ENCODE data around the gene PRKCB.

PRKCB gene

DNA sequence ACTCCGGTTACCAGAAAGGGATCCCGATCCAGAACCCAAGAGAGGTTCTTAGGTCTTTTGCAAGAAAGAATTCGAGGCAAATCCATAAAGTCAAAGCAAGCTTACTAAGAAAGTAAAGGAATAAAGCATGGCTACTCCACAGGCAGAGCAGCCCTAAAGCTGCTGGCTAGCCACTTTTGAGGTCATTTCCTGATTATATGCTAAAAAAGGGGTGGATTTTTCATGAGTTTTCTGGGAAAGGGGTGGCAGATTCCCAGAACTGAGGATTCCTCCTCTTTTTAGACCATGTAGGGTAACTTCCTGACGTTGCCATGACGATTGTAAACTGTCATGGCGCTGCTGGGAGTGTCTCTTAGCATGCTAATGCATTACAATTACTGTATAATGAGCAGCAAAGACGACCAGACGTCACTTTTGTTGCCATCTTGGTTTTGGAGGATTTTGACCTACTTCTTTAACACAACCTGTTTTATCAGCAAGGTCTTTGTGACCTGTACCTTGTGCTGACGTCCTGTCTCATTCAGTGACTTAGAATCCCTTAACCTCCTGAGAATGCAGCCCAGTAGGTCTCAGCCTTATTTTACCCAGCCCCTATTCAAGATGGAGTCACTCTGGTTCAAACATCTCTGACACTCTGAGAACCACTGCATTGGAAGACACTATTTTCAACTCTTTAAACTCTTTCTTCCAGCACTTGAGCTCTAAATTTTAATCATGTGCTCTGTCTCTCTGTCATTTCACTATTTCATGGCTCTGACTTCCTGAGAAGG, 216.7 kb downstream of the PRKCB start:
- DNase-seq, result no peak

DNA sequence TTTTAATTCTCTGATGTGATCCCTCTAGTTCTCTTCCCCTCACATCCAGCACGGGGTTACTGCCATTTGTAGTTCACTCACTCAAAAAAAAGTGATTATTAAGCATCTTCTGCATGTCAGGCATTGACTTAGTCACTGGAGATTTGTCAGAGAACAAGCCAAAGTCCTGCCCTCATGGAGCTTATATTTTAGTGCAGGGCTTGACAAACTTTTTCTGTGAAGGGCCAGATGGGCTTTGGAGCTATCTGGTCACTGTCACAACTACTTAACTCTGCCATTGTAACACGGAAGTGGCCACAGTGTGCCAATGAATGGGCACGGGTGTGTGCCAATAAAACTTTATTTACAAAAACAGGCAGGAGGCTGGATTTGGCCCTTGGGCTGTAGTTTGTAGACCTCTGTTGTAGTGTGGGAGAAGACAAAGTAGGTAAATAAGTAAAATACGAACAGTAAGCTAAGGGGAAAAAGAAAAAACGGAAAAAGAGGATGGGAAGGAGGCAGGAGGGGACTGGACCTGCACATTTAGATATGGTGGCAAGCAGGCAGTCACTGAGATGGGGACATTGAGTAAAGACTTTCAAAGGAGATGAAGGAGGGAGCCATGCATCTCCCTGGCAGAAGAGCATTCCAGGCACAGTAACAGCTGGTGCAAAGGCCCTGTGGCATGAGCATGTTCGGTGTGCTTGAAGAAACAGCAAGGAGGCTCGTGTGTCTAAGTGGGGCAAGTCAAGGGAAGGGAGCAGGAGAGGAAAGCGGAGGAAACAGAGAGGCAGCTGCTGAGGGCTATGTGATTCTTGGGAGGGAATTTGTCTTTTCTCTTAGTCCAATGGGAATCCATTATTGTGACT, 217.5 kb downstream of the PRKCB start:
- DNase-seq, result no peak

DNA sequence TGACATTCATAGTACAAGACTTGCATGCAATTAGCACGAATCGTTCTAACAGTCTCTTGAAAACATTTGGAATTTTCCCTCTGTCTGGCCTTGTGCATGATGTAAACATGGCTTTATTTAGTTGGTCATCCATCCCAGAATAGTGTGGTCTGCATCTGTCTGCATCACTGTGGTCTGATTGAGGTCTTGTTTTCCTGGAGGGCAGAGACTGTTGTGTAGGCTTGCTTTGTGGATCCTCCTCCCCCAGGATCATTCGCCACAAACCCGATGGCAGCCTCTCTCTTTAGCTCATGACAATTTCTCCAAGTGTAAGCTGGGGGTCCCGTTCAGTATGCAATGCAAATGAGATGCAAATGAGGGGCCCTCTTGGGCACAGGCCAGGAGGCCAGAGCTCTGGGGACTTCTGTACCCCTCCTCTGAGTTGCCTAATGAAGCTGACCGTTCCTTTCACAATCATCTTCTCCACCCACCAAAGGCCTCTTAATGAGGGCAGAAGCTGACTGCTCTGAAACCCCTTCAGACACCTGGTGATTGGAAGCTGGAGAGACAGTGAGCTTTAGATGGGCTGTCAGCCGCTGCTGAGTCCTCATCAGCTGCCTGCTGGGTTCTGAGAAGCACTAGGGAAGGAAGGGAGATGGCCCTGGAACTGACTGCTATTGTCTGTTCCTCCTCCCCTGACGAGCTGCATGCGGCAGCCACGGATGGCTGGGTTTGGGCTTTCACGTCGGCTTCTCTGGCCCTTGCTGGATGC, 219.1 kb downstream of the PRKCB start:
- no peak for DNase-seq

DNA sequence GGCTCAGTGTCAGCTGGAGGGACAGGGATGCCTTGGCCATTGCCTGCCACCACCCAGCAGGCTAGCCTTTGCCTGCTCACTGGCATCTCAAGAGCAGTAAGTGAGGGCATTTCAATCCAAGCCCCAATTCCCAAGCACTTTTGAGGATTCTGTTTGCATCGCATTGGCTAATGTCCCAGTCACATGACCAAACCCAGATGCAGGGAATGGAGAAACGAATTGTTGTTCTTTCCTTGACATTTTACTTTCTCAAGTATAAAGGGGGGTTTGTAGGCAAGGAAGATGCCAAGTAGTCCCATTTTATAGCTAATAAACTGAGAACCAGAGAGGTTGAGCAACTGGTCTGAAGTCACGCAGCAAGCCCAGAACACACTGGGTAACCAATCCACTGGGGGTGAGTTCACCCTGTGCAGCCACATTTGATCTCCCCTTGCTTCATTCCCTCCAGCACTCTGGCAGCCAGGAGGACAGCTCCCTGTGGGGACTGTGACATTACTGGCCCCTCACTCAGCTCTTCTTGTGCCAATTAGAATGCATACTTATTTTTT, 226.6 kb downstream of the PRKCB start:
- no peak for DNase-seq

DNA sequence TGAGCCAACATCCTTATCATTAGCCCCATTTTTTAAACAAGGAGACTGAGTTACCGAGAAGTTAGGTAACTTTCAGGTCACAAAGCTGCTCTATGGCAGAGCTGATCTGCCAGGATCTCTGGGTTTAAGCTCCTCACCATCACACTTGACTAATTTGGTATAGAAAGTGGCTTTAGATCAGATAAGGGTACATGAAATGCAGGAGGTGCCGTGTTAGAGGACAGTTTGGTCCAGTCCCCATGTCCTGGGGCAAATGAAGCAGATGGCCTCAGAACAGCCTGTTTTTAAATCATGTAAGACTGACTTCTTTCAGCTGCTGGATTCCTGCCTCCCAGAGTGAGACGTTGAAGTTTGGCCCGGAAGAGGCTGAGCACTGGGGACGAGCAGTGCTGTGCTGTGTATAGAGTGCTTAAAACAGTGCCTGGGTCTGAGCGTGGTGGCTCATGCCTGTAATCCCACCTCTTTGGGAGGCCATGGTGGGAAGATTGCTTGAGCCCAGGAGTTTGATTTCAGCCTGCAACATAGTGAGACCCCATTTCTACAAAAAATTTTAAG, 233.3 kb downstream of the PRKCB start:
- no peak for DNase-seq

DNA sequence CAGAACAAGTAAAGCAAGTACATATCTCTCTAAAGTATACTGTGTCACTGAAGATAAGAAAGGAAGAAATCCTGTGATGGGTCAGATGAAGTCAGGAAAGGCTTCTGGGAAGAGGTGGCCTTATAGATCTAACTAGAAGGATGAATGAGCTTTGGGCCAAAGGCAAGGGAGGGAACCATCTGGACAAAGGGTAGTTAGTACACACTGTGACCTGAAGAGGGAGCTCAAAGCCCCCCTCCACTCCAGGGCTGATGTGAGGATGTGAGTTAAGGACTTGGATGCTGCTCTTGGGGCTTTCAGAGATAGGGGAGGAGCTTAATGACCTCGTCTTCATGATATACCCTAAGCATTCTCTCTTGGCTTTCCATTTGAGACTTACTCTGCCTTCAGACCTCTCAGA, 235.1 kb downstream of the PRKCB start:
- DNase-seq, result peak; percentile 26 to 30

DNA sequence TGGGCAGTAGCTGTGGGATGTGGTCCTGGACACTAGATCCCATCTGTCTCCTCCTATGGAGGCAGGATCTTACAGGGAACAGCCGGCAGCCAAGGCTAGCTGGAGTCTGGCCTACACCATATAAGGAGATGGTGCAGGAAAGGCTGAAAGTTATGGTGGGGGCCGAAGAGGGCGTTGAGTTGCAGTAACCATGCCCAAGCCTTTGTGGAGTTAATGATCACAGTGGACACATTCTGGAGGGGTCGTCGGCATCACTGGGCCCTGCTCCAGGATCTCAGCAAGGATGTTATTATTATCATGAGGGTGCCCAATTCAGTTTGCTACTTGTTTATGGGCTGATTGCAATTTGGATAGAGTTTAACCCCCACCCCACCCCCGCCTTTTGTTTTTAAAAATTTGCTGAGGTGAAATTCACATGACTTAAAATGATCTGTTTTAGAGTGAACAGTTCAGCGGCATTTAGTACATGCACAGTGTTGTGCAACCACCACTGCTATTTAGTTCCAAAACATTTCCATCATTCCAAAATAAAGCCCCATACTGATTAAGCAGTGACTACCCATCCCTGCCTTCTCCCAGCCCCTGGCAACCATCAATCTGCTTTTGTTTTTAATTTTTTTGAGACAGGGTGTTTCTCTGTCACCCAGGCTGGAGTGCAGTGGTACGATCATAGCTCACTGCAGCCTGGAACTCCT, 236.0 kb downstream of the PRKCB start:
- DNase-seq, result no peak

DNA sequence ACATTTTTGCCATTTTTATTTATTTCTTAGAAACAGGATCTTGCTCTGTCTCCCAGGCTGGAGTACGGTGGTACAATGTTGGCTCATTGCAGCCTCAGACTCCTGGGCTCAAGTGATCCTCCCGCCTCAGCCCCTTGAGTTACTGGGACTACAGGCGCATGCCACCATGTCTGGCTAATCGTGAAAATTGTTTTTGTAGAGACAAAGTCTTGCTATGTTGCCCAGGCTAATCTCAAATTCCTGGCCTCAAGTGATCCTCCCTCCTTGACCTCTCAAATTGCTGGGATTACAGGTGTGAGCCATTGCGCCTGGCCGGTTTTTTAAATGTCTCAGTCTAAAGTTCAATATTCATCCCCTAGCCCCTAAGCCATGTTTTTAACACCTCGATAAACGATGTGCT, 237.5 kb downstream of the PRKCB start:
- DNase-seq, result no peak

DNA sequence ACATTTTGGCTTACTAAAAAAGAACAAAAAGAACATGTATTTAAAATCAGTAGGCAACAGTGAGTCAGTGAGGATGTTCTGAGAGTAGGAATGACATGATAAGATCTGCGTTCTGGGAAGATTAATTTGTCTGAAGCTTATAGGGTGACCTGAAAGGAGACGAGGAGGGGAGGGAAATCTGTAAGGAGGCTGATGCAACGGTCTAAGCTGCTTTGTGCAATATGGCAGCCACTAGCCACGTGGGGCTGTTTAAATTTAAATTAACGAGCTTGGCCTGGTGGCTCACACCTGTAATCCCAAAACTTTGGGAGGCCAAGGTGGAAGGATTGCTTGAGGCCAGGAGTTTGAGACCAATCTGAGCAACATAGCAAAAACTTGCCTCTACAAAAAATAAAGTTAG, 238.8 kb downstream of the PRKCB start:
- no peak for DNase-seq

DNA sequence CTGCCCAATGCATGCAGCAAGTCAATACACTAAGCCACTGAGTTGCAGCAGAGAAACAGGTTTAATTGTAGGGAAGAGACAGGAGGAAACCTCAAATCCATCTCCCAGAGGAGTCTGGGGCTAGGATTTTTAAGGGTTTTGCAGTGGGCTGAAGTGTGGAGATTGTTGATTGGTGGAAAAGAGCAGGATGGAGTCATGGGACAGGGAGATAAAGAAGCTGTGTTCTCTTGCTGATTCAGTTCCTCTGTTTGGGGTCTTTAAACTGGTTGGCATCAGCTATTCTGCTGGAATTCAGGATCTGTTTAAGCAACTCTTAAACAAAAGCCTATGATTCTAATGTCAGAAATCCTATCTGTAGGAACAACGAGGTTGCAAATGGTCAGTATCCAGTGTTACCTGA, 239.5 kb downstream of the PRKCB start:
- DNase-seq, result no peak

DNA sequence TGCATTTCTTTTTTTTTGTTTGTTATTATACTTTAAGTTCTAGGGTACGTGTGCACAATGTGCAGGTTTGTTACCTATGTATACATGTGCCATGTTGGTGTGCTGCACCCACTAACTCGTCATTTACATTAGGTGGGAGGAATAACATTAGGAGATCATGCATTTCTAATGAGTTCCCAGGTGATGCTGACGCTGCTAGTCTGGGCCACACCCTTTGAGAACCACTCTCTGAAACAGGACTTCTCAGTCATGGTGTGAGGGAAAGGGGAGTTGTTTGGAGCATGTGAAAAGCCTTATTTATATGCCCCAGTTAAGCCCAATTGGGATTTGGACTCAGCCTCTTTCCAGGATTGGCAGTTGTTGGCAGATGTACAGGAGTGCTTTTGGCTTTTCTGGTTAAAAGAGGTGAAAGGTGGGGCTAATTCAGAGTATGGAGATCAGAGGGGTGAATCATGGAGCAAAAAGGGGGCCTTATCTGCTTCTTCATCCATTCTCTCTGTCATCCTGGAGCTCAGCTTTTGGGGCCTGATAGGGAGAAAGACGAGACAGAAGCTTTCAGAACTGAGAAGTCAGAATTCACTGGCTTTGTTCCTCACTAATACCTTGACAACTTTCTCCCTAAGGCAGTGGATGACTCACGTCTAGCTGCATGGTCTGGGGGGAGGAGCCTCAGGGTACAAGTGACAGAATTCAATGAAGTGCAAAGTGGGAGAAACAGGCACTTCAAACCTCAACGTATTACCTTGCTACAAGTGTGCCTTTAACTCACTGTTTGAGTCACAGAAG, 240.3 kb downstream of the PRKCB start:
- peak in 1 of 2 donors; percentile 22 for DNase-seq

DNA sequence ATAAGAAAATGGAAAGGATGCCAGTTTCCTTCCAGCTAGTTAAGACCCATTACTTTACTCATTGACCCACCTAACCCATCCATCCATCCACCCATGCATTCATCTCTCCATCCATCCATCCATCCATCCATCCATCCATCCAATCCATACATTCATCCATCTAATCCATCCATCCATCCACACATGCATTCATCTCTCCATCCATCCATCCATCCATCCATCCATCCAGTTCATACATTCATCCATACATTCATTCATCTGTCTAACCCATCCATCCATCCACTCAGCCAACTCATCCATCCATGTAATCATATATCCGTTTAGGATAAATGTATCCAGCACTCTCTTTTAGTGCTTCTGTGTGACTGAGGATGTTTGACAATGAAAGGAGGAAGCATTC, 241.5 kb downstream of the PRKCB start:
- no peak for DNase-seq

DNA sequence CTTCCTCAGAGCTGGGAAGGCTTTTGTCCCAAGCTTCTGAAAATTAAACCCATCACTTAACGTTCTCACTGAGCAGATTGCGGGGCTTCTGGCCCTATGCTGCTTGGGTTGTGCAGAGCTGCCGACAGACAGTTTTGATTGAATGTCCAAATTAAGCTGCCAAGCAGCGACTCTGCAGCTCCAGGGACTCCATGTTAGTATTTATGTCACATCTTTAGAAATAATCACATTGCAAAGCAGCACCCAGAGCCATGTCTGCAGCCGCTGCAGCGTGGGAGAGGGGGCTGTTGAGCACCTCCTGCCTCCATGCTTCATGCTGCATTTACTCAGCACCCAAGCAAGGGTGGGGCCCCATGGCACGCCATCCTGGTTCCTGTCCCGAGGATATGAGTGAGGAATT, 242.2 kb downstream of the PRKCB start:
- no peak for DNase-seq

DNA sequence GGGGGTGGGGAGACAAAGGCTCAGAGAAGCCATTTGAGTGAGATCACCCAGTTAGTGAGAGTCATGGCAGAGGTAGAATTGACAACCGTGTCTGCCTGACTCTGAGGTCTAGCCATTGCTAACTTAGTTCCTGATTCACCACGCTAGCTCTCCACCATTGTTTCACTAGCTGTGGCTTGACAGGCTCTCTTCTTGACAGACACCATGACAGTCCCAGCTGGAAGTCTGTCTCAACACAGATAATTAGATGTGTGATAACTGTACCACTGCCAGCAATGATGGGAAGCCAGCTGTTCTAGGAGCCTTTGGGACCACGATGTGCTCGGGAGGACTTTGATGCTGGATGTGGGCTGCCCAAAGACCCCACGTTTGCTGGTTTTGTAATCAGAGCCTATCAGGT, 249.9 kb downstream of the PRKCB start:
- no peak for DNase-seq

DNA sequence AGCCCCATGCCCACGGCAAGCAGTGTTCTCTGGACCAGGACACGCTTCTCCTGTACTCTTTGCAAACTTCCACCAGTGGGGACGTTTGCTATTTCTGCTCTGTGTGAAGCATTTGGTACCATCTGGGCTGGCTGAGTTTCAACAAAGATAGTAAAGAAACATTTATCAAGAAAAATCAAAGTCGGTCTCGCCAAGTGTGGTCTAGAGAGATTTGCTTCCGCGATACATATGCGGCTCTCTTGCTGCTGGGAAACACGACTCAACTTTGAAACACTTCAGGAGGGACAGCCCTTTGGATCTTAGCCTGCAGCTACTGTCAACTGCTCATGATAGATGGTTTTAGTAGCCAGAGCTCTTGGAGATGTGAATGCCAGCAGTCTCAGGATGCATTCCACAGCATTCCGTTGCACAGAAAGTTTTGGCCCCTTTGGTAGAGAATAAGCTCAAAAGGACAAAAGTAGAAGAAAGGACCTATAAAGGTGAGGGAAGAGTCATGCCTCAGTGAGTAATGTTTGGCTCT, 252.2 kb downstream of the PRKCB start:
- DNase-seq, result no peak

DNA sequence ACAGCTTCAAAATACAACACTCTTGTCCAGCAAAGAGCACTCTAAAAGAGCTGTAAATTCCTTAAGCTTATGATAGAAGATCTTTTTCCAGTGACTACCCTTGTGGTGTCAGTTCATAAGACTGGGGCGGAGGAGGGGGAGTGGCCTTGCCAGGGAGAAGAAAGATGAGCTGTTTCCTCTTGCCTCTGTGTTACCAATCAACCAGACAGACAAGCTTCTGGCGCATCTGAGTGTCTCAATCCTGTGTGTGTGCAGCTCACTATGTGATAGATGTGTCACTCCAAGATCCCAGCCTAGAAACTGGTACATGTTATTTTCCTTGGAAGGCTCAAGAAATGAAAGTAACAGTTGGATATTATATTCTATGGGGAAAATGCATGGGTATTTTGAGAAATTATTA, 253.0 kb downstream of the PRKCB start:
- no peak for DNase-seq

DNA sequence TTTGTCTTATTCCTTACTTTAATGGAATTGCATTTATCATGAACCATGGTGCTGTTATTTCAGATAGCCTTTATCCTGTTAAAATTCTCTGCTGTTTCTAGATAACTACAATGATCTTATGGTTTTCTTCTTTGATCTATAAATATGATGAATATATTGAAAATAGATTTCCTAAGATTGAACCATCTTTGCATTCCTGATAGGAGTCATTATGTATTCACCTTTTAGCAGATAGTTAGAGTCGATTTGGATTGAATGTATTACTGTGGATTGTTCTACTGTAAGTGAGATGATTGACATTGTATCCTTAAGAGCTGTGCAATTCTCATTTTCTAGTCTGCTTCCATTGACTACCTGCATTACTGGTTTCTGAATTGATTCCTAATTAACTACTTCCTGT, 255.3 kb downstream of the PRKCB start:
- no peak for DNase-seq

DNA sequence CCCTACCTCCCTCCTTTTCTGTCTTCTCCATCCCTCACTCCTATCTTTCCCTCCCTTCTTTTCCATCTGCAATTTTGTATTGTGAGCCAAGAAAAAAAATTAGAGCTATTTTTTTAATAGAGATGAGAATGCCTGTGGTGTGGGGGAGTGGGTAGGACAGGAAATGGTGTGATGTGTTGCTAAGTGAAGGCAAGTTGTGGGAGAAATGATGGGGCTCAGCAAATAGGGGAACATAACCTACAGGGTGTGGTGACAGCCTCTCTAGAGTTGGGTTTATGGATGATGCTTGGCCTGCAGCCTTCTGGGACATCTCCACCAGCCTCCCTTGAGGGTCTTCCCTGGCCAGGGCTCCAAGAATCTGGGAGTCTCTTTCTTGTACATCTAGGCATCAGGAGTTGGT, 257.3 kb downstream of the PRKCB start:
- no peak for DNase-seq

DNA sequence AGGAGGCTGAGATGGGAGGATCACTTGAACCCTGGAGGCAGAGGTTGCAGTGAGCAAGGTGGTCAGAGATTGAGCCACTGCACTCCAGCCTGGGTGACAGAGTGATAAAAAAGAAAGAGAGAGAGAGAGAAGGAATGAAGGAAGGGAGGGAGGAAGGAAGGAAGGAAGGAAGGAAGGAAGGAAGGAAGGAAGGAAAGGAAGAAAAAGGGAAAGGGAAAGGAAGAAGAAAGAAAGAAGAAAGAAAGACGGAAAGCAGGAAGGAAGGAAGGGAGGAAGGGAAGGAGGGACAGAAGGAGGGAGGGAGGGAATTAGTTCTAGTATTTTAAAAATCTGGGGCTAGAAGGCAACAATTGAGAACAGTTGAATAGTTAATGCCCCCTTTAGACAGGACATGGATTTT, 258.9 kb downstream of the PRKCB start:
- no peak for DNase-seq

DNA sequence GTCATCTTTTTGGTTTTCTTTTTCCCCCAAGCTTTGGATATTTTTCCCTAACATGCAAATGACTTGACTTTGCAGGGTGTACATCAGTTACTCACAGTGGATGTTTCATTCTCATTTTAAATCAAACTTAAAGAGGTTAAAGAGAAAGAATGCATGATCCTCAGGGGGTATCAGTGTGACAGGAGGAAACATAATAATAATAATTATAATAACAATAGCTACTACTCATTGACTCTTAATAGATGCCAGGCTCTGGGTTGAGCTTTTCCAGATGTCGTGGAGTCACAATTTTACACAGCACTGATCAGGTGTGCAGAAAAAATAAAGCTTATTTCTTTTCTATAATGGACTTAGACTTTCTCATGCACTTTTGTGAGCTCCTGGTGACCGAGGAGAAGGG, 263.1 kb downstream of the PRKCB start:
- no peak for DNase-seq

DNA sequence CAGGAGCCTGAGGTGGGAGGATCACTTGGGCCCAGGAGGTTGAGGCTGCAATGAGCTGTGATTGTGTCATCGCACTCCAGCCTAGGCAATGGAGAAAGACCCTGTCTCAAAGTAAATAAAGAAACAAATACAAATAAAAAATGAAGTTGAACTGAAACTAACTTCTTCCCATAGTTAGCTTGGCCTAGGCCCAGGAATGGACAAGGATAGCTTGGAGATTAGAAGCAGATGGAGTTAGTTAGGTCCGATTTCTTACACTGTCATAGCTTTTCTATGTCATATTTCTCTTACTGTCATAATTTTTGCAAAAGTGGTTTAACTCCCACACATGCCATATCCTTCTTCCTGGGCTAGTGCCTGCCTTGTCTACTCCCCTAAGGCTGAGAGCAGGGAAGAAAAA, 265.6 kb downstream of the PRKCB start:
- no peak for DNase-seq

All from stimulated activated CD4-positive, alpha-beta T cell treated with anti-CD3 and anti-CD28 coated beads, Interleukin-2, amount 100 ng/mL, for 24 hours (primary cell).